Adipocyte (in vitro differentiated cells): ENCODE results near the gene ROBO3.

Experiments
- DNase-seq: peaks from one replicate; pipeline ENCODE4 v3.0.0-alpha.2; 2015; ENCODE audit warnings: low read depth
- H3K27me3 ChIP-seq: replicated peaks from 2 replicates; pipeline ENCODE4 v1.7.0; 2013; ENCODE audit warnings: mild to moderate bottlenecking, low read length, moderate library complexity; ENCODE audit not compliant: control insufficient read depth, insufficient read depth
- H3K36me3 ChIP-seq: 2 replicates; pipeline ENCODE4 v1.7.0; 2013; ENCODE audit warnings: low read length, mild to moderate bottlenecking, moderate library complexity; ENCODE audit not compliant: control insufficient read depth, insufficient read depth, severe bottlenecking
- H3K4me1 ChIP-seq: 2 replicates; pipeline ENCODE4 v1.7.0; 2013; ENCODE audit warnings: mild to moderate bottlenecking, low read length, moderate library complexity; ENCODE audit not compliant: control insufficient read depth, insufficient read depth
- H3K4me3 ChIP-seq: 2 replicates; pipeline ENCODE4 v1.7.0; 2013; ENCODE audit warnings: mild to moderate bottlenecking, low read length, moderate library complexity
- H3K9ac ChIP-seq: 2 replicates; pipeline ENCODE4 v1.7.0; 2013; ENCODE audit warnings: mild to moderate bottlenecking, low read length, moderate library complexity
- H3K9me3 ChIP-seq: 2 replicates; pipeline ENCODE4 v1.7.0; 2013; ENCODE audit warnings: mild to moderate bottlenecking, low read length, moderate library complexity; ENCODE audit not compliant: control insufficient read depth

The ROBO3 gene

DNA sequence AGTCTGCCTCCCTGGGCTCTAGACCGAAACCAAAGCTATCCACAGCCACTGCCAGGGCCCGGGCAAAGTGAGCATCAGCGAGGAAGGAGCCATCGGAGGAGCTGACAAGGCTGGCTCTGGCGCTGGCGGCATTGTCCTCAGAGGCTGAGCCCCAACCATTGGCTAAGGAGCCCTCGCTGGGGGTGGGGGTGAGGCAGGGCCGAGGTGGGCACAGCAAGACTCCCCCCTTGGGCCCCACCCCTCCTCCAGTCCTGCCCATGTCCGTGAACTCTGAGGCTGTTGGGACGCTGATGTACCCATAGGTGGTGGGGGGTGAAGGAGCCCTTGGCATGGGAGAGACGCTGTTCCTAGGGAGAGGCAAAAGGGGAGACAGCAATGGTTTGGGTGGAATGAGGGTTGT, 21.2 kb downstream of the ROBO3 start:
- DNase-seq = no peak
- no peaks in the 10 kb centered on the region for H3K36me3 ChIP-seq
- H3K9ac ChIP-seq = no peak overlapping the region
- H3K9me3 ChIP-seq = no peaks in the 10 kb centered on the region
- H3K4me3 ChIP-seq = no peak overlapping the region
- H3K27me3 ChIP-seq = no peaks in the 10 kb centered on the region
- peaks cover 26% of the 10 kb centered on the region for H3K4me1 ChIP-seq

- H3K9me3 ChIP-seq = no peaks in the 10 kb centered on the region
- H3K36me3 ChIP-seq = no peaks in the 10 kb centered on the region
- peaks cover 25% of the 10 kb centered on the region for H3K4me1 ChIP-seq
- DNase-seq = no peak
- no peak overlapping the region for H3K9ac ChIP-seq
- no peak overlapping the region for H3K4me3 ChIP-seq
- H3K27me3 ChIP-seq = no peaks in the 10 kb centered on the region
These were observed 21.9 kb downstream of the ROBO3 start for GRCh38 chr11:124886978-124887666.

DNA sequence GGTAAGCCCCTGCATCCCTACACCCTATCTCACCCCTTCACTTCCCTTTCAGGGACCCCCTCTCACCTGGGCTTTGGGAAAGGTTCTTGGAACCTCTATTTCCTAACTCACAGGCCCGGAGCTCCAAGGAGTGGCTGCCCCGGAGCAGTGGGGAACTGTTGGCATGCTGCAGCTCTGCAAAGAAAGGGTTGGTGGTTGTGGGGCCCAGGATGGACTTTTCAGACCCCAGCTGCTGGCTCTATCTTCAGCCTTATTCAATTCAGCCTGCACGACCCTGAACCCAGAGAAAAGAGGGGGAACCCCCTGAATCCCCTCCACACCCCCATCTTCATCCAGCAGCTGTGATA, 22.4 kb downstream of the ROBO3 start:
- no peaks in the 10 kb centered on the region for H3K27me3 ChIP-seq

DNA sequence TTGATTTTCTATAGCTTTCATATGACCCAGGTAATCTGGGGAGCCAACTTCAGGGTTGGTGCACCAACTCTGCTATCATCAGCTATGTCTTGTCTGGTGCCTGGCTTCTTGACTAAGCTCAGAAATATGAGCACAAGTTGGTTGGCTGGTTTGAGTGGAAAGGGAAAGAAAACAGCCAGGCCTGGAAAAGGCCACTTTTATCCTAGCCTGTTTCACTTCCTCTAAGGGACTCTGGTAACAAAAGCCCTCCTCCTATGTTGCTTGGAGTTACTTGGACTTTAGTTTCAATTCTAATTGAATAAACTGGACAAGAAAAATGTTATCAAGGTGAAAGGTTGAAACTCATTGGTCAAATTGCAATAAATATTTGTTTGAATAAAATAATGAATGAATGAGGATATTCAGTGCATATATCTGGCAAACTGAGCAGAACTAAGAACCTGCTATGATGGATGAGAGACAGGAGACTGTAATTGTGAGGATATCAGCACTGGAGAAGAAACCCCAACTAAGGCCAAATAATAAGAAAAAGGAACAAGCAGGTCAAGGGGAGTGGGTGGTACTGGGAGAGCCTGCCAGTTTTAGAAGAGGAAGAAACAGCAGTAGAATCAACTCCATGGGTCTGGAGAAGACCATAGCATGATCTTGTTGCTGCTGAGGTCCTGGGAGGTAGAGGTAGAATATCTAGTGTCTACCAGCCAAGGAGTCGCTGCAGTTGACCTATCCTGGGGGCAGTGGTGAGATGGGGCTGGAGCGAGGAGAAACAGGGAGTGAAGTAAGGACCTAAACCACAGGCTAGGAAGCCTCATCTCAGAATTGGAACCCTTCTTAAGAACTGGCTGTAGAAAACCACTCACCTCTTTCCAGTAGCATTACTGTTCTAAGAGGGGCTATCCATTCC, 24.2 kb downstream of the ROBO3 start:
- Histone ChIP-seq H3K4me1 (peaks cover 20% of the 10 kb centered on the region), H3K9me3 (no peaks in the 10 kb centered on the region), H3K9ac (no peak overlapping the region), H3K27me3 (no peaks in the 10 kb centered on the region), H3K4me3 (no peak overlapping the region), H3K36me3 (no peaks in the 10 kb centered on the region)
- DNase-seq = no peak

More for the DNA sequence above, 22.4 kb downstream of the ROBO3 start:
- H3K36me3 ChIP-seq = no peaks in the 10 kb centered on the region
- no peak overlapping the region for H3K4me3 ChIP-seq
- H3K9me3 ChIP-seq = no peaks in the 10 kb centered on the region
- no peak overlapping the region for H3K9ac ChIP-seq
- peaks cover 20% of the 10 kb centered on the region for H3K4me1 ChIP-seq
- DNase-seq = no peak

- no peaks in the 10 kb centered on the region for H3K36me3 ChIP-seq
- peaks cover 23% of the 10 kb centered on the region for H3K4me1 ChIP-seq
- H3K9me3 ChIP-seq = no peaks in the 10 kb centered on the region
- H3K27me3 ChIP-seq = no peaks in the 10 kb centered on the region
- no peak for DNase-seq
- no peak overlapping the region for H3K9ac ChIP-seq
- H3K4me3 ChIP-seq = no peak overlapping the region
These were observed 24.9 kb downstream of the ROBO3 start for GRCh38 chr11:124890151-124890550.

DNA sequence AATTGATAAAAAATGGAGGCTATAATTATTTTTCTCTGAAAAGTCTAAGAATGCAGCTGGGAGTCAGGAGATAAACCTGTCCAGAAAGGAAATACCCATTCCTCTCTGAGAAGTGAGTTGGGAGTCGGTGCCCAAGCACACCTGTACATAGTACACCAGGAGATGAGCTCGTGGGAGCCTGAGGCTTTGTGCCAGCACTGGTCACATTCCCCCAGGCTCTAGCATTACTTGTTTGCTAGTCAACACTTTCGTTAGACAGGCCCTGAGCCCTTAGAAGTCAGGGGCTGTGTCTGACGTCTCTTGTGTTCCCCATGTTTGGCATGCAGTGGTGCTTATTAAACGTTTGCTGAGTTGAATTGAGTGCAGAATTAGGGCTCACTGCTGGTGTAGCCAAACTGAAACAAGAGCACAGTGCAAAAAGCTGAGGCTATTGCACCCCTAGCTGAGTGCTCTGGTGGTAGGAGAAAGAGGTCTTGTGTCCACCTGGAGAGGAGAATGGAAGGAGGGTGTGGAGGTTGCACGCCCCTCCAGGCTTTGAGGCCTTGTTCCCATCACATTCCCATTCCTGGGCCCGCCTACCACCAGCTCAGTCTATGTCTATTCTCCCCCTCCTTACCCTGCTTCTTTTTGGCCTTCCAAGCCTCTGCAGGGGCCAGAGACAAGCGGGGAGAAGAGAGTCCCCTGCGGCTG, 25.6 kb downstream of the ROBO3 start:
- Histone ChIP-seq H3K9me3 (no peaks in the 10 kb centered on the region), H3K27me3 (no peaks in the 10 kb centered on the region), H3K4me3 (no peak overlapping the region), H3K36me3 (no peaks in the 10 kb centered on the region), H3K4me1 (peaks cover 23% of the 10 kb centered on the region), H3K9ac (no peak overlapping the region)
- DNase-seq = no peak

GRCh38 chr11:124891373-124891861, 26.2 kb downstream of the ROBO3 start:
- Histone ChIP-seq H3K4me3 (no peak overlapping the region), H3K36me3 (no peaks in the 10 kb centered on the region), H3K9ac (no peak overlapping the region), H3K4me1 (peaks cover 23% of the 10 kb centered on the region), H3K27me3 (no peaks in the 10 kb centered on the region), H3K9me3 (no peaks in the 10 kb centered on the region)
- DNase-seq = no peak

- Histone ChIP-seq H3K4me1 (peaks cover 28% of the 10 kb centered on the region), H3K9ac (no peak overlapping the region), H3K36me3 (no peaks in the 10 kb centered on the region), H3K27me3 (no peaks in the 10 kb centered on the region), H3K4me3 (no peak overlapping the region), H3K9me3 (no peaks in the 10 kb centered on the region)
- DNase-seq = no peak
These were observed 26.9 kb downstream of the ROBO3 start for GRCh38 chr11:124892146-124892545.

DNA sequence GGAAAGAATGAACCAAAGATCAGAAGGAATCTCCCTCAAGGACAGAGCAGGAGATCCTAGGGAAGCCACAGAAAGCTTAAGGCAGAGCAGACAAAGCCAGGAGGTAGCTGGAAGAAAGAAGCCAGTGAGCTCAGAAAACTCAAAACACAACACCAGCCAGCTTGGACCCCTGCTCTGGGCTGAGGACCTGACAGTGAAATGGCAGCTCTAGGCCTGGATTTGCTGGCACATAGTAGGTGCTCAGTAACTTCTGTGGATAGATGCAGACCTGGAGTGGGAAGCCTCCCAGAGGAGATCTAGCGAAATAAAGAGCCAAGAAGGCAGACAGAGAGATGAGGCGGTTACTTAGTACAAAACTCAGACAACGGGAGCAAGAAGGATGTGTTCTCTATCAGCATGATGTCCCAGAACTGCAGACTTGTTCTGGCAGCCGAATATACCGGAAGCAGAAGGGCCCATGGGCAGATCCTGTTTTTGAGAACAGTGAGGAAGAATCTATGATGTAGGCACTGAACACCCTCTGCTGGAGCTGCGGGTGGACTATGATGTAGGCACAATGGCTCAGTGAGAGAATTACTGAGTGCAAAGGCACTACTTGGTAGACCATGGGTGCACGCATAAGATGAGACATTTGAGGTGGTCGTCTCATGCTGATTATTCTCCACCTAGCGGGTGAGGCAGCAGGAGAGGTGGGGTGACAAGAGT, 27.7 kb downstream of the ROBO3 start:
- H3K9me3 ChIP-seq = no peaks in the 10 kb centered on the region
- peaks cover 35% of the 10 kb centered on the region for H3K4me1 ChIP-seq
- no peaks in the 10 kb centered on the region for H3K36me3 ChIP-seq
- H3K27me3 ChIP-seq = no peaks in the 10 kb centered on the region
- no peak for DNase-seq
- no peak overlapping the region for H3K4me3 ChIP-seq
- no peak overlapping the region for H3K9ac ChIP-seq

DNA sequence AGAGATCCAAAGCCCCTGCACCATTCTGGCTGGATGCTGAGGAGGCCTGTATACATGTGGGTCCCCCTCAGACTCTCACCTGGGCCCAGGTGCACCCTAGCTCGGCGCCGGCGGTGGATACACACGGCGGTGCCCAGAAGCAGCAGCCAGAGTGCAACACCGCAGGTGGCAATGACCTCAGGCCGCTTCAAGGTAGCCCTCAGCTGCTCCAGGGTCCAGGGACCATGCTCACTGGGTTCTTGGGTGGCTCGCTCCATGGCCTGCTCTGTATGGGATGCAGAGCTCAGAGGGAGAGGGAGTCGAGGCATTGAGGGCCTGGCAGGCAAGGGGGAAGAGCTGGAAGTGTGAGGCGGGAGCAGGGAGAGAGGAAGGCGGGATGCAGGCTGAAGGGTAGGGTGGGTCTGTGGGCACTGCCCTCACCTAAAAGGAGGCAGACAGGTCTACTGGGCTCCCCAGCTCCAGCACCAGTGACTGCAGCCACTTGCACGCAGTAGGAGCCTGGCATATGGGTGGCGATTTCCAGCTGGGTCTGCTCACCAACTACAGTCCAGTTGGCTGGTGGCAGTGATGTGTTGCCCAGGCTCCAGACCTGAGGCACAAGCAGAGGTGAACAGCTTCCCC, 28.7 kb downstream of the ROBO3 start:
- H3K27me3 ChIP-seq = no peaks in the 10 kb centered on the region
- H3K36me3 ChIP-seq = no peaks in the 10 kb centered on the region
- no peak for DNase-seq
- no peak overlapping the region for H3K4me3 ChIP-seq
- no peak overlapping the region for H3K9ac ChIP-seq
- H3K4me1 ChIP-seq = peaks cover 35% of the 10 kb centered on the region
- no peaks in the 10 kb centered on the region for H3K9me3 ChIP-seq
